Left renal pelvis (tissue), 4 donors: ENCODE measurements around the gene VANGL1. TPM values are rescaled to one million over a fixed set of nuclear protein-coding genes. Genes with fewer than 3 reads are reported as not detected.
"Not testable (repeated sequence)": the region's sequence is repeated elsewhere in the genome, so short reads cannot be mapped to it uniquely, and the experiment has no call there.

Experiments
- DNase-seq, 4 donors: peaks; one replicate each; pipeline ENCODE4 v3.0.0-alpha.2; 2013; ENCODE audit warnings: low read depth in 4 of 4, low spot score in 3 of 4
- polyA plus RNA-seq, 4 donors: library from polyadenylated mRNA; unstranded; fragments of 120-200 nt; gene quantifications; one replicate each; pipeline ENCODE4 v1.2.1, GENCODE V29; 2013; ENCODE audit not compliant: insufficient read length in 4 of 4

Gene VANGL1
- polyA plus RNA-seq, result 10 to 100 TPM; 14.2 to 18.8 (median 16.2) TPM

DNA sequence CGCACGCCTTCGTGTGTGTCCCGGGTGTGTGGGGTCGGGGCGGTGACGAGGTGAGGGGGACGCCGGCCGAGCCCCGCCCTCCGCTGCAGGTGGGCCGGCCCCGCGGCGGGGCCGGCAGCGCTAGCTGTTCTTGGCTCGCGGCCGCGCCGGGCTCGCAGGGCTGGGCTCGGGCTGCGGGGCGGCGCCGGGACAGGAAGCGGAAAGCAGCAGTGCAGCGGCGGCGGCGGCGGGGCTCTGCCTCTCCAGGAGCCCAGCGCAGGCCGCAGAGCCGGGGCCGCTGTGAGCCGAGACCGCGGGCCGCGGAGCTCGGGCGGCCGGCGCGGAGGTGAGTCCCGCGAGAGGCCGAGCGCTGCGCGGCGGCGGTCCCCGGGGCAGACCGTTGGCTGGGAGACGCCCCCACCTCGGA lies at the start of gene VANGL1:
TSS of gene VANGL1 (plus strand) at position 209 of the 406 bp plus-strand sequence. CDS start 9,444 bp downstream, outside the sequence.
- peak in 3 of 4 donors; percentile 10 to 30 (median 29) for DNase-seq

DNA sequence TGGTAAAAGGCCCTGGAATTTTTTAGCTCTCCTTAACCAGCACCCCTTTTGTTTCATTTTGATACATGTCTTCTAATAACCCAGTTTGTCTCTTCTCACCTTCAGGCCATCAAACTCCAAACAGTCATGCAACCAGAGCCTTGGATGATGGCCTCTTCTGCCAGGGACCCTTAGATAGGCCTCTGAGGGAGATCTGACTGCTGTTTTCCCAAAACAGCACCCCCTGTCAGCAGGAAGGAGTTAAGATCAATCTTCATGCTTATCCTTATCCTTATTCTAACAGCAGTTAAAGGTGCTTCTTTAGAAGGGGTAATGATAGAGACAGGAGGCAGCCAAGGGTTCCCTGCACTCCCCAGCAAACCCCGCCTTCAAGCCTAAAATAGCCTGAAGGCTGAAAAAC lies 49.5 kb upstream of the VANGL1 start:
- DNase-seq, result no peak

DNA sequence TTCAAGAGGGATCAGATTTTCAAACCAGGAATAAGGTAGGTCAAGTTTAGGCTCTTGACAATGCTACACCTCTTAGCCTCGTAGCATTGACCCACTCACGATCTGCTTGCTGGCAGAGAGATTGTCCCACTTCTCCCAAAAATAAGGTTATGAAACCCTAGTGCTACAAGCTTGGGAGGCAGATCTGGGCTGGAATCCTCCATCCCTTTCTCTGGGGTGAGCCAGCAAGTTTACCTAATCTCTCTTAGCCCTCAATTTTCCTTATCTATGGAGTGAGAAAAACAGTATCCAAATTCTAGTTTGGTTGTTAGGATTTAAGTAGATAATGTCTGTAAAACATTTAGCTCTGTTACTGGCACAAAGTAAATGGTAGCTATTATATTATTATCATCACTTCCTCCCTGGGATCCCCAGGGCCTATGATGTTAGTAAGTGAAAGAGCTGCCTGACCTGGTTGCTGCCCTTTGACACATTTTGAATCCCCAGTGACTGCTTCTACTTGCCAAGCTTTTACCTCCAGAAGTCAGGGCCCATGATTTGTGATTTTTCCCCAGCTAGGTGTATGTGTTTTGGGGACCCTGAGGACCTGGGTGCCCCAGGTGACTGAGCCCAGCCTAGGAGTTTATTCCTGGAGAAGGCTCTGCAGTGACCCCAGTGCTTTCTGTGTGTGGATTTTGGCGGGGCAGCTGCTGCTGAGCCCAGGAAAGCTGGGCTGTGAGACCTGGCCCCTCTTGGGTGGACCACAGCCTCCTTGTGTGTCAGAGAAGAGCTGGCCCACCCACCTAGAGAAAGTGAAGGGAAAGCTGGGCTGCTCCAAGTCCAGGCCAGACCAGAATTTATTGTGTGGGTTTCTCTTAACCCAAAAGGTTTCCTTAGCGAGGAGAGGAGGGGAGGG lies 48.2 kb upstream of the VANGL1 start:
- DNase-seq, result no peak

DNA sequence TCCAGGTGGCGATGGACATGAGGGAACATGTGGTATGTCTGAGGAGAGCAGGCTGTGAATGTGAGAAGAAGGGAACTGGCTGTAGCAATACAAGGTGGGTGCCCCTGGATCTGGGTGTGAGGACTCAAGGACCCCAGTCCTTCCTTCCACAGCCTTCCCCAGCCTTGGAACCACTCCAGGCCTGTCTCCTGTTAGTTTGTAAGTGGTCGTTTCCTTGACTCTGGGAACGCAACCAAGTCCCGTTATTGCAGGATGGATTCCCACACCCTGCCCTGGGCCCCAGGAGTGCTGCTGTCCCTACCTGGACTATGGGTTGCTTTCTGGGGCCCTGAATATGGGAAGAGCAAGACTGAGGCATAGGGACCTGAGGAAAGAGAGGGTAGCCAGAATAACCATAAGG lies 47.2 kb upstream of the VANGL1 start:
- DNase-seq, result no peak

DNA sequence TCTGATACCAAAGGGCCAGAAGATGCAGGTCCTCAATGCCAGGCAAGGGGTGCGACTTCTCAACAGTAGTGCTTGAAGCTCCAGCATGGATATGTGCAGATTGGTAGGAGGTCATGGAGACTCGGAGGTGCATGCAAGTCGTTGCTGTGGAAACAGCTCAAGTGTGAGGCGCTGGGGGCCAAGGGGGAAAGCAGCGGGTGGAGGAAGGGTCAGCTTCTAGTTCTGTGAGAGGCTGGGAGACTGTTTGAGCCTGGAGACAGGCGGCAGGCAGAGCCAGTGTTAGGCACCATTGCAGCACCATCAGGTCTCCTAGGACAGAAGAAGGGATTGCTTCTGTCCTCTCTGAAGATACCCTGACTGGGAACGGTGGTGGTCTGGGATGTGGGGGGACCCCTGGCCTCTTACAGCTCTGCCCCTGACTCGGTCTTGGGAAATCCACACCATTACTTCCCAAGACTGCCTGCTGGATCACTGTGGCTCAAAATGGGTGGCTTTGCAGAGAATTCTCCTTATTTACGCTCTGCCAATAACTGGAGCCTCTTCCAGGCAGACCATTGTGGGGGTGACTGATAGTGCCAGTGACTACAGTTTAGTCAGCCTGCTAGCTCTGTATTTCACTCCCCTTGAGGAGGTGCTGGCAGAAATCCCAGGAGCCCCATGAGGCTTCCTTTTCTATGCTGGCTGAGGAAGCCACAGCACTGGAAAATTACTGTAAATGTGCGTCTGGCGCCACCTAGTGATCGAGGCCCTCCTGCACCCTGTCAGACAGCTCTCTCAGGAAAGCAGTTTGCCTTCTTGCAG lies 46.3 kb upstream of the VANGL1 start:
- DNase-seq, result peak; percentile 66 to 82 (median 76)

DNA sequence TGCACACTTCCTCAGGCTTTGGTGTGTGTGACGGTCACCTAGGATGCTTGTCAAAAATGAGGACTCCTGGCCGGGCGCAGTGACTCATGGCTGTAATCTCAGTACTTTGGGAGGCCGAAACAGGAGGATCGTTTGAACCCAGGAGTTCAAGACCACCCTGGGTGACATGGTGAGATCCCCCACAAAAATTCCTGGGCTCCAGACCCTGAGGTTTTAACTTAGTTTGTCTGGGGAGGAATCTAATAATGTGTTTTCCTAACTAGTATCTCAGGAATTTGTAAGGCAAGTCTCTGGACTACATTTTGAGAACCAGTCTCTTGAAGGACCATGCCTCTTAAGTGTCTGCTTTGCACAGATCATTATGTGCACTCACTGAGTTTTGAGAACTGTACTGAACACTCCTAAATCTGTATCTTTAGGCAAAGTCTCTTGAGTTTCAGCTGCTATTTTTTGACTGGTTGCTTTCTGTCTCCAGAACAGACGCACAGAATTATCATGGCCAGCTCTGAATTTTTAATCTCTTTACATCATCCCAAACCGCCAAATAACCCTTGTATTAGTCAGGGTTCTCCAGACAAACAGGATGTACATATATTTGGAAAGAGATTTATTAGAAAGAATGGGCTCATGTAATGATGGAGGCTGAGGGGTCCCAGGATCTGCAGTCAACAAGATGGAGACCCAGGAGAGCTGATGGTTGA lies 45.5 kb upstream of the VANGL1 start:
- DNase-seq, result no peak

DNA sequence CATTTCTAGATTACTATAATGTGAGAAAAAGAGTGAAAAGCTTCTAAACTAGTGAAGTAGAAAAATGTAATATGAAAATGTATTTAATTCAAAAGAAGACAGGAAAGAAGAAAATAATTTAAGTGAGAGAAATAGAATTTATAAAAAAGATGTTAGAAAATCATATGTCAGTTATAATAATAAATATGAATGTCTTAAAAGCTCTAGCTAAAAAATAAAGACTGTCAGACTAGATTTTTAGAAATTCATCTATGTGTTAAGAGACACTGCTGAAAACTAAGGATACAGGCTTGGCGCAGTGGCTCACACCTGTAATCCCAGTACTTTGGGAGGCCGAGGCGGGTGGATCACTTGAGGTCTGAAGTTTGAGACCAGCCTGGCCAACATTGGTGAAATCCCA lies 37.3 kb upstream of the VANGL1 start:
- no peak for DNase-seq

DNA sequence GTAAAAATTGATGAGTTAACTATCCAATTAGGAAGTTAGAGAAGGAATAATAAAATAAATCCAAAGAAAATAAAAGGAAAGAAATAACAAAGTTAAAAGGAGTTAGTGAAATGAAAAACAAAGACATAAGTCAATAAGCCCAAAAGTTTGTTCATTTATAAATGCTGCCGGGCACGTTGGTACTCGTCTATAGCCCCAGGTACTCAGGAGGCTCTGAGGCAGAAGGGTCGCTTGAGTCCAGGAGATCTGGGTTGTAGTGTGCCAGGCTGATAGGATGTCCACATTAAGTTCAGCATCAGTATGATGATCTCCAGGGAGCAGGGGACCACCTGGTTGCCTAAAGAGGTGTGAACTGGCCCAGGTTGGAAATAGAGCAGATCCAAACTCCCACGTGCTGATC lies 35.5 kb upstream of the VANGL1 start:
- no peak for DNase-seq

DNA sequence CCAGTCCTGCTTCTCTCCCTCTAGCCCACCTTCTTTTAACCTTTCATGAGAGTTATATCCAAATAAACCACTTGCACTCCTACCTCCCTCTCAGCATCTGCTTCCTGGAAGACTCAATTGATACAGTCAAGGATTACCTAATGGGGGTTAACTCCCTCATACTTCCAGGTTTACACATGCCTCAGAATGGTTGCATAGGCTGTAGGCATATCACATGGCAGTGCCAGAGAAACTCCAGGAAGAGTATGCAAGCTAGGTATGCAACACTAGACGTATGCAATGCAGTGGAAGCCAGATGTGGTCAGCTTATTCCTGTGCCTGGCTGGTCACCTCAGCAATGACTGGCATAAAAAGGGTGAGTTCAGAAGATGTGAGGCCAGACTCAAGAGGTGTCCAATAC lies 32.7 kb upstream of the VANGL1 start:
- DNase-seq, result no peak

DNA sequence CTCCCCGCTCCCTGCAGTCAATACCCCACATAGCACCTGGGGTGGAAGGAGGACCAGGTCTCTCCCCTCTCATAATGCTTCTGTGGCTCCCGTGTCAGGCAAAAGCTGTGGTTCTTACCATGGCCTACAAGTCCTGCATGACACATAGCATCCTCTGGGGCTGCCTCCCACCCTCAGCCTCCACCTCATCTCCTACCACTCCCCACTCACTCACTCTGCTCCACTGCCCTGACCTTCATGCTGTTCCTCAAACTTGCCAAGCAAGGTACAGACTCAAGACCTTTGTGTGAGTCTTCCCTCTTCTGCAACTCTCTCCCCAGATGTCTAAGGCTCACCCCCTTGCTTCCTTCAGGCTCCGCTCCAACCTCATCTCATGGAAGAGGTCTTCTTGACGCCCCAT lies 28.0 kb upstream of the VANGL1 start:
- DNase-seq, result no peak

DNA sequence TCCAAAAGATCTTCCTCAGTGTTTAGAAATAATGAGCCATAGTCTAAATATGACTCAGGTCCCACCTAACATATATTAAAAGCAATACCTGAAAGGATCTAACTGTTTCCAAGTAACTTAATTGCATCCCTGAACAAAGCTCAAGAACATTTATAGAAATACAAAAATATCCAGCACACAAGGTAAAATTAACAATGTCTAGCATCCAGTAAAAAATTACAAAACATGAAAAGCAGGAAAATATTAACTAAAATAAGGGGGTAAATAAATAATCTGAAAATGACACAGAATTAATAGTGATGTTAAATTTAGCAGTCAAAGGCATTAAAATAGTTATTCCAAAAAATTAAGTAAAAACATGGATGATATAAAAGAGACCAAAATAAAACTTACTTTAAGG lies 21.3 kb upstream of the VANGL1 start:
- no peak for DNase-seq

DNA sequence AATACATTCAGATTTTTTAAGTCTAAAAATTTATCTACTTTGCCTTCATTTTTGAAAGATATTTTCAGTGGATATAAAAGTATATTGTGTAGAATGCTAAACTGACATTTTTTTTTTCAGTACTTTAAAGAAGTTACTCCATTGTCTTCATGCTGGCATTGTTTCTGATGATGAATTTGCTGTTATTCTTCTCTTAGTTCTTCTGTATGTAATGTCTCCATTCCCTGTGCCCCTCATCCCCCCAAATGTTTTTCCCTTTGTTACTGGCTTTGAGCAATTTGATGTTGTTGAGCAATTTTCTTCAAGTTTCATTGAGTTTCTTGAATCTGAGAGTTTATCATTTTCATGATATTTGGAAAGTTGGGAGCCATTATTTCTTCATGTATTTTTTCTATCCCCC lies 20.8 kb upstream of the VANGL1 start:
- no peak for DNase-seq

DNA sequence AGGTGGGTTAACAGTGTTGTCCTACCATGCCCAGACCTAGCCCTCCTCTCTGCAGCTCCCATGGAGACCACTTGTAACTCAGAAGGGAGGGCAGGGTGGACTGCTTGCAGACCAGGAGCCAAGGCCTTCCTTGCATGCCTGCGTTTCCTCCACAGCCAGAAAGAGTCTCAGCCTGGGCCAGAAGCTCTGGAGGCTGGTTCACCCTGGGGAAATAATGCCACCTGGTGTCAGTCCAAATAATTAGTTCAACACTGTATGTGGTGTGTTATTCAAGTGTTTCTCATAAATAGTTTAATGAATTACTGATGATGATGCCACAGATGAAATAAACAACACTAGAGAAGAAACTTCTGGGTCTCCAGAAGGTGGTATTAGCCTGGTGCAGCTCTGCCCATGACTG lies 16.9 kb upstream of the VANGL1 start:
- no peak for DNase-seq

DNA sequence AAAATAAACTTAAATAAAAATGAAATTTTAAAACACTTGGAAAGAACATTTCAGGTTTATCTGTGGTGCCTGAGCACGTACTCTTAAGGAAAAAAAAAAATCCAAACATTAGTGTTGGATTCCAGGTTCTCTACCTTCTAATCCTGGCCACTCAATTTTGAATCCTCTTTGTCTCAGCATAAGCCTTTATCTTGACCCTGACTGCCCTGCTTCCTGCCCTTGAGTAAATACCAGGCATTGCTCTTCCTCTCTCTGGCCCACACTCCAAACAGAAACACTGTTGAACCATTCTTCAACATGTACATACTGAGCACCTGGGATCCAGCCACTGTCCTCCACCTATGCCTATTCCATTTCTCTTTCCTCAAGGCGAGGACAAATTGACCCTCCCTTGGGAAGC lies 11.4 kb upstream of the VANGL1 start:
- DNase-seq, result no peak

DNA sequence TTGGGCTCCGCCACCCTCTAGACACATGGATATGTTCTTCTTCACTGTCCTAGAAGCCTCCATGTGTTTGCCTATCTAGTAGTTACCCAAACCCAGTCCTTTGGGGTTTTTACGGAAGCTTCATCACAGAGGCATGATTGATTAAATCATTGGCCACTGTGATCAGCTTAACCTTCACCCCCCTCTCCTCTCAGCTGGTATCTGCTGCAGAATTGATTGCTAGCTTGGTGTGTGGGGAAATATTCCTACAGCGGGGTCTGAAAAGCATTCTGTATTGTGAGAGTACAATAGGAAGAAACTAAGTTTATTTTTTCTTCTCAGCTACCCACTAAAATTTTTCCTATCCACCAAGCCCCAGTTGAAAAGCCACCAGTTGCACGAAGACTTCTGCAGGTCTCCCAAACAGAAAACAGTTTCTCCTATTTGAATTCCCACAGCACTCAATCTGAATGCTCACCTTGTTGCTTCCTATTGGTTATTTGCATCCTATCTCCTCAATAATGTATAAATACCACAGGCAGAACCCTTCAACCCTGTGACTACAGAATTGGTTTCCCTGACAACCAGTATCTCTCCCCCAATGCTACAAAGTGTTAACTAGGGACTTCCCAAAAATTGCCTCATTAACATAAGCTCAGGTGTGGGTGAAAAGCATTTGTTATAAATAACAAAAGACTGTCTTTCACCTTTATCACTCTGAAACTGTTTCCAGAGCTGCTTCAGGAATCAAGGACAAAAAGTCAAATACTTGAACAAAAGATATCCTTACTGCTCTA lies 9.3 kb upstream of the VANGL1 start:
- DNase-seq, result no peak

DNA sequence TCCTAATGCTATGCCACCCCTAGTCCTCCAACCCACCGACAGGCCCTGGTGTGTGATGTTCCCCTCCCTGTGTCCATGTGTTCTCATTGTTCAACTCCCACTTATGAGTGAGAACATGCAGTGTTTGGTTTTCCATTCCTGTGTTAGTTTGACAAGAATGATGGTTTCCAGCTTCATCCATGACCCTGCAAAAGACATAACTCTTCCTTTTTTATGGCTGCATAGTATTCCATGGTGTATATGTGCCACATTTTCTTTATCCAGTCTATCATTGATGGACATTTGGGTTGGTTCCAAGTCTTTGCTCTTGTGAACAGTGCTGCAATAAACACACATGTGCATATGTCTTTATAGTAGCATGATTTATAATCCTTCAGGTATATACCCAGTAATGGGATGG lies 8.2 kb upstream of the VANGL1 start:
- not testable (repeated sequence) for DNase-seq

DNA sequence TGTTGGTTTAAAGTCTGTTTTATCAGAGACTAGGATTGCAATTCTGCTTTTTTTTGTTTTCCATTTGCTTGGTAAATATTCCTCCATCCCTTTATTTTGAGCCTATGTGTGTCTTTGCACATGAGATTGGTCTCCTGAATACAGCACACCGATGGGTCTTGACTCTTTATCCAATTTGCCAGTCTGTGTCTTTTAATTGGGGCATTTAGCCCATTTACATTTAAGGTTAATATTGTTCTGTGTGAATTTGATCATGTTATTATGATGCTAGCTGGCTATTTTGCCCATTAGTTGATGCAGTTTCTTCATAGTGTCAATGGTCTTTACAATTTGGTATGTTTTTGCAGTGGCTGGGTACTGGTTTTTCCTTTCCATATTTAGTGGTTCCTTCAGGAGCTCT lies 4.5 kb upstream of the VANGL1 start:
- not testable (repeated sequence) for DNase-seq

DNA sequence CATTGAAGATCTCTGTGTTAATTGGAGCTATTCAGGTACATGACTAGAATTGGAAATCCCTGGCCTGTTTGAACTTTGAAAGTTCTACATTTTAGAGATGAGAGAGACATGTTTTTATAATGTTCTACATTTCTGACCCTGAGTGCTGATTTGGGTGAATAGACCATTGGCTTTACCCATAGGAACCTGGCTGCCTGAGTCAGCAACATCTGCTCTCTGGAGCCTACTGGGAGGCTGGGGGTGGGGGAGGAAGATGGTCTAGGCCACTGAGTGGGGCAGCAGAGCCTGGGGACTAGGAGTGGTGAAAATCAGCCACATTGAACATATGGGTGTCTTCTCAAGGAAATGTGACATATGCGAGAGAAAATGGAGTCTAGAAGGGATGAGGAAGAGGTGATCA lies 1.4 kb upstream of the VANGL1 start:
- DNase-seq, result no peak

DNA sequence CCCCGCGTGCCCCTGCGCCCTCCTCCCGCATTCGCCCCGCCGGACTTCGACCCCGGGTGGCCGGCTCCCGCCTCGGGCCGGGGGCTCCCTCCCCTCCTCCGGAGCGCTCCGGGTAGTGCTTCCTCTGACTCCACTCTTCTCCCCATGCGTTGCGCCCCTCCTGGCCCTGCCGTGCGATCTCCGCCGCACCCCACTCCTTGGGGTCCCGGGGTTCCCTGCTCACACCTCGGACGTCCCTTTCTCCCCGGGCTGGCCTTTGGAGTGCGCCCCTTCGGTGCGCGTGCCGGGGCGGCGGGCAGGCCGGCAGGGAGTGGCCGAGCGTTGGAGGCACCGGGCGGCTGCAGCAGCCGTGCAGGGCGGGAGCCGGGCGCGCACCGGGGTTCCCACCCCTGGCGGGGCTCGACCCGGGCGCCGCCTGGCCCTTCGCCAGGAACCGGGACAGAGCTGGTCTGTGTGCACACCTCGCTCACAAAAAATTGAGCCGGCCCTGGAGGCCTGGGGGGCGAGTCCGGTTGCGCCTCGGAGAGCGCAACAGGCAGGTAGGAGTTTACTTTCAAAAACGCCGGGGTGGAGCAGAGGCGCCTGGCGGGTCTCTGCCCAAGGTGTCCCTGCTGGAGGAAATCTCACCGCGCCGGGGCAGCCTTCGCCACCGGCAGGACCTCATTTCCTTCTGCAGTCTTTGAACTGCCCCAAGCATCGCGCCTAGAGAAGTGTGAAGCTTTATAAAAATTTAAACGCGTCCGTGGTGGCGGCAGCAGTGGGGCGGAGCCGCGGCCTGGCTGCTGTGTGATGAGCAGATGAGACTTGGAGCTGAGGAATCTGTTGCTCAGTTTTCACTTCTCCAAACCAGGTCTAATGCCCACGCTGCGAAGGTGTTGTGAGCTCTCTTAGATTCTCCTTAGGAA lies 650 bp downstream of the VANGL1 start:
- DNase-seq, result peak; percentile 45 to 52 (median 46)
